Measurements from ENCODE around the gene HSD11B1. TPM values are rescaled to one million over a fixed set of nuclear protein-coding genes. Genes with fewer than 3 reads are reported as not detected.
A peak's percentile ranks its signal among the peaks of the same experiment; 100 is the strongest.

Gene HSD11B1
- total and polyA plus RNA-seq, 12 donors = 0.17 to 29.6 (median 8.6) TPM

DNA sequence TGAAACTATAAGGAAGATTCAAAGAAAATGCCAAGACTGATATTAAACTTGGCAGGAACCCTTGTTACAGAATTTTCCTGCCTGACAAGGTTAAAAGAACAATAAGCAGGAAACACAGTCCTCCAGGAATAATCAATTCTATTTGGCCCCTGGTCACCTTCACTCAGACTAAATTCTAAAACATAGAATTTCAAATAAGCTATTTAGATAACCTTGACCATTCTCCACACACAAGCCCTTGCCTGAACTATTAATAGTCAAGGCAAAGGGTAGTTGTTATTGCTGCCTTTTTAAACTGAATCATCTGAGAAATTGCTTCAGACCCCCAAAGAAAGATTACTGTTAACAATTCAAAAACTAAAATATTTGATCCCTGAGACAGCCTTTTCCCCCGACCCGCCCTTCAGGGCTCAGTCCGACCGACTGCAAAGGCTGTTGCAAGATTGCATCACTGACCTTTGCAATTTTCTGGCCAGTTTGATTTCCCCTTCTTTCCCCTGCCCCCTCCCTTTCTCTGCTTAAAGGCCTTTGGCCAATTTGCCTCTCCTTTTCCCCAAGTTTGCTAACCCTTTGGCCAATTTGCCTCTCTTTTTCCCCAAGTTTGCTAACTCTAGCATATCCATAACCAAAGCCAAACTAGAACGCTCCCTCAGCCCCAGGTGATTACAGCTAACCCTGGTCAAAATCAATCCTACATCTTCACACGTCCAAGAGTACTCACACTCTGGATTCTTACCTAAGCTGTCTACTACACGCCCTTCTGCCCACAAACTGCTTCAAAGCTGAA is 30.8 kb upstream of the HSD11B1 start:
- intact Hi-C loops (cut with DNase I) = no loop called here

GRCh38 chr1:209674957-209675564 is 29.6 kb upstream of the HSD11B1 start, which contains the start of gene G0S2:
TSS of gene G0S2 (plus strand) at chr1:209675412. CDS start at chr1:209675685, 273 bp downstream.
- intact Hi-C loops (cut with DNase I) = no loop called here
- Histone ChIP-seq H3K36me3 (replicated peaks in 1 of 2) (no peaks in the 10 kb centered on the region), H3K27me3 (no peaks in the 10 kb centered on the region), H3K4me1 (replicated peaks in 1 of 2) (peaks cover 35 to 48% of the 10 kb centered on the region in 2 donors), H3K27ac (peak within 1 kb of the TSS; percentile 65 to 92 (median 78)), H3K4me3 (peak within 1 kb of the TSS; percentile 17 to 57 (median 50)), H3K9me3 (replicated peaks in 1 of 3) (no peaks in the 10 kb centered on the region)
- TF ChIP-seq, protein P1, sequence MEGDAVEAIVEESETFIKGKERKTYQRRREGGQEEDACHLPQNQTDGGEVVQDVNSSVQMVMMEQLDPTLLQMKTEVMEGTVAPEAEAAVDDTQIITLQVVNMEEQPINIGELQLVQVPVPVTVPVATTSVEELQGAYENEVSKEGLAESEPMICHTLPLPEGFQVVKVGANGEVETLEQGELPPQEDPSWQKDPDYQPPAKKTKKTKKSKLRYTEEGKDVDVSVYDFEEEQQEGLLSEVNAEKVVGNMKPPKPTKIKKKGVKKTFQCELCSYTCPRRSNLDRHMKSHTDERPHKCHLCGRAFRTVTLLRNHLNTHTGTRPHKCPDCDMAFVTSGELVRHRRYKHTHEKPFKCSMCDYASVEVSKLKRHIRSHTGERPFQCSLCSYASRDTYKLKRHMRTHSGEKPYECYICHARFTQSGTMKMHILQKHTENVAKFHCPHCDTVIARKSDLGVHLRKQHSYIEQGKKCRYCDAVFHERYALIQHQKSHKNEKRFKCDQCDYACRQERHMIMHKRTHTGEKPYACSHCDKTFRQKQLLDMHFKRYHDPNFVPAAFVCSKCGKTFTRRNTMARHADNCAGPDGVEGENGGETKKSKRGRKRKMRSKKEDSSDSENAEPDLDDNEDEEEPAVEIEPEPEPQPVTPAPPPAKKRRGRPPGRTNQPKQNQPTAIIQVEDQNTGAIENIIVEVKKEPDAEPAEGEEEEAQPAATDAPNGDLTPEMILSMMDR (IDR thresholded peaks at IDR 0.05) = no peak
- TF ChIP-seq POLR2A (IDR thresholded peaks at IDR 0.05) = peak; percentile 99
- 1 to 5% (median 2%) methylated on average over 13 to 47 of the region's 47 CpGs for WGBS, 4 donors
- DNase-seq = peak; percentile 91 to 95 (median 94)

More for the DNA sequence above, 30.8 kb upstream of the HSD11B1 start:
- DNase-seq = peak in 6 of 7 donors; percentile 62 to 78 (median 68)
- Histone ChIP-seq H3K27me3 (no peaks in the 10 kb centered on the region), H3K27ac (peak overlapping the region; percentile 65 to 92 (median 78)), H3K9me3 (replicated peaks in 1 of 3) (no peaks in the 10 kb centered on the region), H3K4me3 (peak overlapping the region in 1 of 4 donors; percentile 53), H3K4me1 (replicated peaks in 1 of 2) (peaks cover 35 to 48% of the 10 kb centered on the region in 2 donors), H3K36me3 (replicated peaks in 1 of 2) (no peaks in the 10 kb centered on the region)
- WGBS, 4 donors = 35 to 43% (median 36%) methylated on average over 7 of the region's 7 CpGs
- peak in 1 of 2 donors; percentile 28 for TF ChIP-seq POLR2A (IDR thresholded peaks at IDR 0.05)
- TF ChIP-seq, protein P1 (IDR thresholded peaks at IDR 0.05) = no peak

GRCh38 chr1:209675565-209676154 is 29.0 kb upstream of the HSD11B1 start:
- Histone ChIP-seq H3K4me1 (replicated peaks in 1 of 2) (peaks cover 35 to 46% of the 10 kb centered on the region in 2 donors), H3K9me3 (replicated peaks in 1 of 3) (no peaks in the 10 kb centered on the region), H3K36me3 (replicated peaks in 1 of 2) (no peaks in the 10 kb centered on the region), H3K4me3 (peak overlapping the region; percentile 17 to 57 (median 50)), H3K27me3 (no peaks in the 10 kb centered on the region), H3K27ac (peak overlapping the region in 4 of 5 donors; percentile 73 to 92 (median 82))
- DNase-seq = peak in 6 of 7 donors; percentile 38 to 63 (median 46)
- intact Hi-C loops (cut with DNase I) = no loop called here
- TF ChIP-seq, protein P1 (IDR thresholded peaks at IDR 0.05) = peak in 2 of 6 experiments; percentile 12 to 15
- TF ChIP-seq POLR2A (IDR thresholded peaks at IDR 0.05) = no peak
- 0 to 10% (median 3%) methylated on average over 6 to 34 of the region's 34 CpGs for WGBS, 4 donors

GRCh38 chr1:209678981-209679539 is 25.6 kb upstream of the HSD11B1 start:
- TF ChIP-seq POLR2A (IDR thresholded peaks at IDR 0.05) = no peak
- TF ChIP-seq, protein P1 (IDR thresholded peaks at IDR 0.05) = no peak
- no peaks in the 10 kb centered on the region for H3K9me3 ChIP-seq (replicated peaks in 1 of 3)
- WGBS, 4 donors = 73 to 88% (median 84%) methylated on average over 4 of the region's 4 CpGs

More at GRCh38 chr1:209678981-209679539, 25.6 kb upstream of the HSD11B1 start:
- Histone ChIP-seq H3K4me3 (no peak overlapping the region), H3K27me3 (no peaks in the 10 kb centered on the region), H3K27ac (no peak overlapping the region), H3K36me3 (replicated peaks in 1 of 2) (no peaks in the 10 kb centered on the region), H3K4me1 (replicated peaks in 1 of 2) (peaks cover 21 to 27% of the 10 kb centered on the region in 2 donors)
- intact Hi-C loops (cut with DNase I) = no loop called here
- no peak for DNase-seq
